ENCODE results near the gene ABI3.

- TF ChIP-seq POLR2A (IDR thresholded peaks at IDR 0.05) (no peak), CTCF (IDR thresholded peaks at IDR 0.05) (no peak), POLR2AphosphoS5 (IDR thresholded peaks at IDR 0.05) (no peak)
Observed at GRCh38 chr17:49200423-49201083, 10.0 kb upstream of the ABI3 start.

Data from transverse colon (tissue), 4 donors.